Measurements from ENCODE around the gene B3GAT1.

DNA sequence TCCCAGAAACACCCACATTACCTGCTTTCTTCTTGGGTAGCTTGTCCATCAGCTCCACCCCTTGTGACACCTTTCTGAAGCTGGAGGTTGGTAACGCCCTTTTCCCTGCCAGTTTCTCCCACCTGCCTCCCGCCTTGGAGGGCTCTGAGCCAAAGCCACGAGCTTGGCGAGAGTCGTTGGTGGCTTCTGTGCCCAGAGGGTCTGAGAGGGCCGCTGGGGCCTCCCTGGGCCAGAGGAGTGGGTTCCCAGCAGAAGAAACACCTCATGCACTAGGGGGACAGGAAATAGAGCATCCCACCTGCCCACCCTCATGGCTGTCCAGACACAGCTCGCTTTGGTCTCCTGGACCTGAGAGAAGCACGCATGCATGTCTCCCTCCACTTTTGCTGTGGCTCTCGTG is 37.9 kb downstream of the B3GAT1 start:
- TF ChIP-seq, protein P1, sequence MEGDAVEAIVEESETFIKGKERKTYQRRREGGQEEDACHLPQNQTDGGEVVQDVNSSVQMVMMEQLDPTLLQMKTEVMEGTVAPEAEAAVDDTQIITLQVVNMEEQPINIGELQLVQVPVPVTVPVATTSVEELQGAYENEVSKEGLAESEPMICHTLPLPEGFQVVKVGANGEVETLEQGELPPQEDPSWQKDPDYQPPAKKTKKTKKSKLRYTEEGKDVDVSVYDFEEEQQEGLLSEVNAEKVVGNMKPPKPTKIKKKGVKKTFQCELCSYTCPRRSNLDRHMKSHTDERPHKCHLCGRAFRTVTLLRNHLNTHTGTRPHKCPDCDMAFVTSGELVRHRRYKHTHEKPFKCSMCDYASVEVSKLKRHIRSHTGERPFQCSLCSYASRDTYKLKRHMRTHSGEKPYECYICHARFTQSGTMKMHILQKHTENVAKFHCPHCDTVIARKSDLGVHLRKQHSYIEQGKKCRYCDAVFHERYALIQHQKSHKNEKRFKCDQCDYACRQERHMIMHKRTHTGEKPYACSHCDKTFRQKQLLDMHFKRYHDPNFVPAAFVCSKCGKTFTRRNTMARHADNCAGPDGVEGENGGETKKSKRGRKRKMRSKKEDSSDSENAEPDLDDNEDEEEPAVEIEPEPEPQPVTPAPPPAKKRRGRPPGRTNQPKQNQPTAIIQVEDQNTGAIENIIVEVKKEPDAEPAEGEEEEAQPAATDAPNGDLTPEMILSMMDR (IDR thresholded peaks at IDR 0.05), result no peak
- no peak for TF ChIP-seq EZH2 (IDR thresholded peaks at IDR 0.05; ENCODE audit: borderline replicate concordance, insufficient read depth, low read depth, low read length, poor library complexity, severe bottlenecking)

Data from B cell (primary cell).